Karpas-422 (cell line): Measurements from ENCODE around the gene NTN5. TPM values are rescaled to one million over a fixed set of nuclear protein-coding genes. Genes with fewer than 3 reads are reported as not detected.

Experiments used
- DNase-seq: peaks from one replicate; pipeline ENCODE4 v3.0.0-alpha.2; 2015
- H2AFZ ChIP-seq: fragments of 200-600 bp; sonication (generic); 2 replicates; pipeline ENCODE4 v1.6.1; 2014; ENCODE audit warnings: antibody characterized with exemption, low read length, mixed read lengths
- H3K27ac ChIP-seq: fragments of 200-600 bp; sonication (generic); 2 replicates; pipeline ENCODE4 v1.5.1; 2014; ENCODE audit warnings: mild to moderate bottlenecking, low read length, moderate library complexity
- H3K27me3 ChIP-seq: fragments of 200-600 bp; sonication (generic); 2 replicates; pipeline ENCODE4 v1.6.1; 2014; ENCODE audit warnings: low read length, mixed read lengths
- H3K36me3 ChIP-seq: fragments of 200-600 bp; sonication (generic); 2 replicates; pipeline ENCODE4 v1.6.1; 2014; ENCODE audit warnings: low read length, mixed read lengths; ENCODE audit not compliant: insufficient read depth
- H3K4me1 ChIP-seq: fragments of 200-600 bp; sonication (generic); 2 replicates; pipeline ENCODE4 v1.6.1; 2014; ENCODE audit warnings: mild to moderate bottlenecking, low read length, mixed read lengths
- H3K4me2 ChIP-seq: fragments of 200-600 bp; sonication (generic); 2 replicates; pipeline ENCODE4 v1.6.1; 2014; ENCODE audit warnings: low read length, low read depth, mild to moderate bottlenecking; ENCODE audit not compliant: poor library complexity, severe bottlenecking
- H3K4me3 ChIP-seq: fragments of 200-600 bp; sonication (generic); 2 replicates; pipeline ENCODE4 v1.5.1; 2014; ENCODE audit warnings: mild to moderate bottlenecking, antibody characterized with exemption, low read length, mixed read lengths
- H3K79me2 ChIP-seq: fragments of 200-600 bp; sonication (generic); 2 replicates; pipeline ENCODE4 v1.6.1; 2014; ENCODE audit warnings: mild to moderate bottlenecking, low read length, mixed read lengths
- H3K9ac ChIP-seq: fragments of 200-600 bp; sonication (generic); 2 replicates; pipeline ENCODE4 v1.6.0; 2014; ENCODE audit warnings: low read length
- H3K9me2 ChIP-seq: fragments of 200-600 bp; sonication (generic), shearing (Covaris generic); replicated peaks from 2 replicates; pipeline ENCODE4 v1.6.0; 2014; ENCODE audit warnings: mild to moderate bottlenecking, low read length, moderate library complexity; ENCODE audit not compliant: insufficient read depth
- H3K9me3 ChIP-seq: fragments of 300-700, 200-600 bp; sonication (generic); 2 replicates; pipeline ENCODE4 v1.6.1; 2014; ENCODE audit warnings: low read length, mixed read lengths
- H4K20me1 ChIP-seq: fragments of 200-600 bp; sonication (generic); 2 replicates; pipeline ENCODE4 v1.6.1; 2014; ENCODE audit warnings: mild to moderate bottlenecking, antibody characterized with exemption, low read length, low read depth; ENCODE audit not compliant: insufficient read depth
- total RNA-seq: library from RNA; depleted of rRNA; stranded (reverse); fragments of >200 nt; shearing (Covaris generic); gene quantifications from 2 replicates; pipeline ENCODE4 v1.2.3, GENCODE V29; 2014; ENCODE audit warnings: low replicate concordance

NTN5 gene
- total RNA-seq, 1 experiment from 2014 or later, result not detected

DNA sequence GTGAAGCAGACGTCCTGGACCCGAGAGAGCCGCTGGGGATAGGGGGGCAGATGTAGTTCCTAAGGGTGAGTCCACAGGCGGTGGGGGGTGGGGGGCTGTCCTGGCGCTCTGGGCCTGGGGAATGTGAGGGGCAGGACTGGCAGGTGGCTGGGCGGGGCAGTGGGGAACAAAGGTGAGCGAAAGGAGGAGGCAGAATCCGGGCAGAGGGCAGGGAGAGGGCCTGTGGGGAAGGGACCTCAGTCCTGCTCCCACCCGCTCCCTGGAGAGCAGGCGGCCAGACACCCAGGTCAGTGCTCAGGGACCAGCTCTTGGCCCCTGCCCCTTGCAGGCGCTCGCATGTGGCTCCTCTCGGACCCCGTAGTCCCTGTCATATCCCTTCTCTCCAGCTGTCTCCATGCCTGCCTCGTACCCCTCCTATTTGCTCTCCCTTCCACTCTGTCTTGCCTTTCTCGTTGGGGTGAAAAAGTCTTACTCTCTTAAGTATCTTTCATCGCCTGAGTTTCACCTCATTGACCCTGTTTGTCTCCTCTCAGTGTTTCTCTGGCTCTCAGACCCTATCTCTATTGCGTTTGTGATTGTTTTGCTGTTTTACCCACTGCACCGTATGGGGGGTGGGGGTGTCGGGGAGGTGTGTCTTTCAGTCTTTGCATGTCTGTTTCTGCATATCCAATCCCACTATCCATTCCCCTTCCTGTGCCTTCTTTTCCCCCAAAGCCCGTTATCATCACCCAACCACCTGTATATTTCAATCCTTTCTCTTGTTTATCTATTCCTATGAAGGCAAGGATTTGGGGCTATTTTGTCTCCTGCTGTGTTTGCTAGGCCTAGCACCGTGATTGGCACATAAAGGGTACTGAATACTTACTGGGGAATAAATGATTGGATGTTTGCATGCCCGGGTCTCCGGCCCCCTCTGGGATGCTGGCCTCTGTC, 47.8 kb downstream of the NTN5 start:
- Histone ChIP-seq H3K4me1 (peaks cover 33% of the 10 kb centered on the region), H3K27me3 (no peaks in the 10 kb centered on the region), H3K9ac (peak overlapping the region; percentile 88), H3K27ac (no peak overlapping the region; the same call in 1 of the 2 replicates), H2AFZ (no peak overlapping the region), H3K79me2 (peaks cover 25% of the 10 kb centered on the region), H3K4me3 (peak overlapping the region; percentile 93), H3K4me2 (peak overlapping the region; percentile 86), H3K36me3 (peaks cover 11% of the 10 kb centered on the region), H3K9me2 (no peaks in the 10 kb centered on the region), H4K20me1 (peaks cover 10% of the 10 kb centered on the region), H3K9me3 (no peaks in the 10 kb centered on the region)
- no peak for DNase-seq

DNA sequence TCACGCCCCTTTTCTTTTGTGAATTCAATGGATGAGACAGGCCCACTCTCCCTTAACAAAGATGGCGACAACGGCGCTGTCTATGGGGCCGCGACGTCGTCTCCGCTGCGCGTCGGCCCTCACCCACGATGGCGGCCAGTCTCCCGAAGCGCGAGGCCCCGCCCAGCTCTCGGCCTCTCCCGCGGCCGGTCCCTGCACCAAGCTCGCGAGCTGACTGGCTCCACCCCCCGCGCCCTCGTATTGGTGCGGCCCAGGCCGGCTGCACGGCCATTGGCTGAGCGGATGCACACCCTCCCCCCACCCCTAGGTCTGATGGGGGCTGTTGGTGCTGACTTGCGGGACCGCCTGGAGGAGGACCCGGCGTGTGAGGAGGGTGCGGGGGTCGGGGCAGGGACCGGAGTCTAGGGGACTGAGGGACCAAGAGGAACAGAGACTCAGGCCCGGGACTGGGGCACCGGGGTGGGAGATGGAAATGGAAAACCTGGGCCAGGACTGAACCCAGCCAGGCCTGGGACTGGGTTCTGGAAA, 48.7 kb downstream of the NTN5 start:
- peak overlapping the region; percentile 93 for H3K4me3 ChIP-seq
- H3K36me3 ChIP-seq, result peaks cover 3% of the 10 kb centered on the region; the same call in 1 of the 2 replicates
- no peak overlapping the region for H2AFZ ChIP-seq
- H3K4me2 ChIP-seq, result peak overlapping the region; percentile 86
- peaks cover 32% of the 10 kb centered on the region for H3K79me2 ChIP-seq
- no peaks in the 10 kb centered on the region for H3K27me3 ChIP-seq
- no peak overlapping the region; the same call in 1 of the 2 replicates for H3K27ac ChIP-seq
- H3K4me1 ChIP-seq, result peaks cover 35% of the 10 kb centered on the region
- no peaks in the 10 kb centered on the region for H3K9me3 ChIP-seq
- no peaks in the 10 kb centered on the region for H3K9me2 ChIP-seq
- peak; percentile 99 for DNase-seq
- peak overlapping the region; percentile 88 for H3K9ac ChIP-seq
- peaks cover 6% of the 10 kb centered on the region; the same call in 1 of the 2 replicates for H4K20me1 ChIP-seq

DNA sequence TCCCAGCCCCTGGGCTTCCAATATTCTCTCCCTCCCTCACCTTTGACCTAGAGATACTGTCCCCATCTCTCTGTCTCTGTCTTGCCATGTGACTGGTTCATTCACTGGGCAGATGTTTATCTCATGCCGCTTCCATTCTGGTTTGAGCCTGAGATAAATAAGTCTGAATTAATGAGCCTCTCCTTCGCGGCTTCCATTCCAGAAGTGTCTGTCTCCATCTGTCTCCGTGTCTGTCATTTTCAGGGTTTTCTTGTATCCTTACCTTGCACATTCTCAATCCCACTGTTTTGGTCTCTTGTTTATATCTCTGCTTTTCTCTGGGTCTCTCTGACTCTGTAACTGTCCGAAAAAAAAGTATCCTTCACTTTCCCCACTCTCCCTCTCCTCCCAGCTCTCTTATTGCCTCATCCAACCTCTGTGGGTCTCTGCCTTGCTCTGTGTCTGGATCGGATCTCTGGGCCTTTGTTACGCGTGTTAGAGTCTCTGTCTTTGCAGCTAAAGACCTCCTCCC, 49.2 kb downstream of the NTN5 start:
- Histone ChIP-seq H4K20me1 (peaks cover 8% of the 10 kb centered on the region), H3K27me3 (no peaks in the 10 kb centered on the region), H3K36me3 (peaks cover 5% of the 10 kb centered on the region), H3K9me2 (no peaks in the 10 kb centered on the region), H3K27ac (no peak overlapping the region; the same call in 1 of the 2 replicates), H2AFZ (no peak overlapping the region), H3K4me2 (peak overlapping the region; percentile 67), H3K79me2 (peaks cover 35% of the 10 kb centered on the region), H3K4me3 (peak overlapping the region; percentile 59), H3K9me3 (no peaks in the 10 kb centered on the region), H3K4me1 (peaks cover 35% of the 10 kb centered on the region), H3K9ac (peak overlapping the region; percentile 65)
- no peak for DNase-seq

DNA sequence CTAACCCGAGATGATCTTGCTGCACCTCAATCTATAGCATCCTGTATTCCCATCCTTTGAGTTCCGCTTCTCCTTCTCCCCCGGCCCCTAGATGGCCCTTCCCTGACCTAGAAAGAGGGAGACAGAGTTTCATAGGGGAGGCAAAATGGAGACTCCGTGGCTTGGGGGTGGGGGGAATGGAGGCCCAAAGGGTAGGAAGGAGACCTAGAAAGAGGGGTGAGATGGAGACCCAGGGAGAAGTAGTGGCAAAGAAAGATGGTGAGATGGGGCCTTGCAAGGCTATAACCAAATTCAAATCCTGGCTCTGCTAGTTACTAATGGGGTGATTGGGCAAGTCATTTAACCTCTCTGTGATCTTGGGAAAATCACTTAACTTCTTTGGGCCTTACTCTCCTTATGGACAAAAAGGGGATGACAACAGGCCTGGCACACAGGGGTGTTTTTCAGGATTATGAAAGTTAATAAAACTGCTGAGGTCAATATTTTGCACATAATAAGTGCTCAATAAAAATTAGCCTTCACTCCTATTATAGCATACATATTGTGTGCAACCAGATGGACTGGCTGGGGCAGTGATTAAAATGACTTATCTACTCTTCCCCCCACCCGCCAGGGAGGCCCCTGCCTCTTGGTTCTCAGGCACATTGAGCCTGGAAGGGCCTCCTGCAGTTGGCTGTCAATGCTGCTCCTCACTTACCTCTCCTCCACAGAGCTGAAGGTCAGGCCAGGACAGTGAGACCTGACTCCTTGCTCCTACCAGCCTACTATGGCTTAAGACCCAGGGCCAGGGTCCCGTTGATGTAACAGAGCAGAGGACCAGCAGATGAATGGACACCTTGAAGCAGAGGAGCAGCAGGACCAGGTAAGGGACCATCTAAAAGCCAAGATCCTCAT, 52.9 kb downstream of the NTN5 start:
- Histone ChIP-seq H3K27ac (peak overlapping the region; percentile 77), H3K79me2 (peaks cover 46% of the 10 kb centered on the region), H3K27me3 (no peaks in the 10 kb centered on the region), H3K9ac (peak overlapping the region; percentile 95), H2AFZ (no peak overlapping the region), H3K36me3 (peaks cover 37% of the 10 kb centered on the region), H3K4me3 (peak overlapping the region; percentile 93), H3K9me3 (no peaks in the 10 kb centered on the region), H3K4me1 (peaks cover 47% of the 10 kb centered on the region), H3K4me2 (peak overlapping the region; percentile 90), H3K9me2 (no peaks in the 10 kb centered on the region), H4K20me1 (peaks cover 25% of the 10 kb centered on the region)
- DNase-seq, result no peak

DNA sequence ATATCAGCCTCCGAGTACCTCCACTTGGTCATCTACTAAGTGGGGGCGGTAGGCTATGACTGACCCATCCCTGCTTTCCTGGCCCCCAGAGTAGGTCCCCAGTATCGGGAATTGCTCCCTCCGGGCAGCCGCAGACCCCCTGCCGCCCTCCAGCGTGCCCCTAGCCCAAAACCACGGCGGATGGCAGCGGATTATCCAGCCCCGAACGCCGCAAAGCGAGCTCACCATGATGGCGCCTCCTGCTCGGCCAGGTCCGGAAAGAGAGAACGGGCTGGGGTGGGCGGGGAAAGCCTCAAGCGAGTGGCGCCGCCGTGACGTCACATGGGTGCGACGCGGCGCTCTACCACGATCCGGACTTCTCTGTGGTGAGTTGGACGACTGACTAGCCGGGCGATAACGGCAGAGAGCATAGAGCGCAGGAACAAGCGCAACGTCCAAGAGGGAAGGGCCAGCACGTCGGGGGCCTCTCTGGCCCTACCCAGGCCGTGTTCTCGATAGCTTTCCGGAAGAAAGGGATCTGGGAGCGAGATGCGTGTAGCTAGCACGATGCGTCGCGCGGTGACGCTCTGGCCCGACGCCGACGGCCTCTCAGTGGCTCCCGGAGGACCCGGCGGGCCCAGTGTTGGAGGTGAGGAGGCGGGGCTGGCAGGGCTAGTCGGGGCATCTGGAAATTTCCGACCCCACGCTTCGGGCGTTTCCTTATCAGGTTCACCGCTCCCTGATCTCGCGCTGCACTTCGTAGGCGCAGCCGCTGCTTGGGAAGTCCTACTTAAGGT, 53.7 kb downstream of the NTN5 start, which contains the start of the genes RPL18 and SPHK2:
TSS of gene RPL18 (minus strand) at position 263 of the 776 bp plus-strand sequence. CDS start at position 228, 35 bp downstream.
TSS of gene SPHK2 (plus strand) at position 591 of the 776 bp plus-strand sequence. CDS start 1,009 bp downstream, outside the sequence.
- Histone ChIP-seq H3K9me2 (no peaks in the 10 kb centered on the region), H3K27me3 (no peaks in the 10 kb centered on the region), H3K36me3 (peaks cover 37% of the 10 kb centered on the region), H3K4me2 (peak within 1 kb of the TSS; percentile 95), H3K4me1 (peaks cover 42% of the 10 kb centered on the region), H3K4me3 (peak within 1 kb of the TSS; percentile 93), H3K27ac (peak within 1 kb of the TSS; percentile 88), H3K79me2 (peaks cover 39% of the 10 kb centered on the region), H4K20me1 (peaks cover 25% of the 10 kb centered on the region), H3K9ac (peak within 1 kb of the TSS; percentile 98), H3K9me3 (no peaks in the 10 kb centered on the region), H2AFZ (no peak within 1 kb of the TSS)
- peak; percentile 99 for DNase-seq

DNA sequence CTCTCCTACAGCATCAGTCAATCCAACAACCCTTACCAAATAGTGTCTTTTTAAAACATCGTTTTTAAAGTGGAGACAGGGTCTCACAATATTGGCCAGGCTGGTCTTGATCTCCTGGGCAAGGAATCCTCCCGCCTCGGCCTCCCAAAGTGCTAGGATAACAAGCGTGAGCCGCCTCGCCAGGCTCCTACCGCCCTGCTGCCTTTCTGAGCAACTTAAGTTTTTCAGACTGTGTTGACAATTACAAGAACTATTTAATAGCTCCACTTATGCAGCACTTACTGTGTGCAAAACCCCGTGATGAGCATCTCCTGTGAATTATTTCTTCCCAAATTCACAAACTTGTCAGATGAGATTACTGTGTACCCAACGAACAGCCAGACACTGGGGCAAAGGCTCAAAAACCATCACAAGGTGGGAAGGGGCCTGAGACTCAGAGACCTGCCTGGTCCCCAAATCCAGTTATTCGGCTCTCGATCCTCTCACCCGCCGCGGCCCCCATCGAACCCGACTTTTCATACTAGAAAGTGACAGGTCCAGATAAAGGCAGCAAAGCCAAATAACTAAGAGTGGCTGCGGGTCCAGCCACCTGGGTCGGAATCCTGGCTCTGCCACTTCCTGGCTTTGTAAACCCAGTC, 54.4 kb downstream of the NTN5 start:
- Histone ChIP-seq H3K79me2 (peaks cover 39% of the 10 kb centered on the region), H3K27me3 (no peaks in the 10 kb centered on the region), H4K20me1 (peaks cover 25% of the 10 kb centered on the region), H3K36me3 (peaks cover 37% of the 10 kb centered on the region), H3K9me2 (no peaks in the 10 kb centered on the region), H3K4me3 (peak overlapping the region; percentile 93), H3K4me1 (peaks cover 37% of the 10 kb centered on the region), H3K9me3 (no peaks in the 10 kb centered on the region), H2AFZ (no peak overlapping the region), H3K27ac (peak overlapping the region; percentile 88), H3K4me2 (peak overlapping the region; percentile 95), H3K9ac (peak overlapping the region; percentile 98)
- no peak for DNase-seq
